Measurements from ENCODE around the gene STAM2. TPM values are rescaled to one million over a fixed set of nuclear protein-coding genes. Genes with fewer than 3 reads are reported as not detected.

The STAM2 gene
- total RNA-seq, 1 experiment from 2014 or later: 16.0 TPM

GRCh38 chr2:152078023-152078422, 97.5 kb downstream of the STAM2 start:
- H3K36me3 ChIP-seq (ENCODE audit: low read depth): no peaks in the 10 kb centered on the region
- H4K20me1 ChIP-seq (ENCODE audit: insufficient read depth): no peaks in the 10 kb centered on the region
- no peak overlapping the region for H3K27ac ChIP-seq
- TF ChIP-seq EZH2 (IDR thresholded peaks at IDR 0.05; ENCODE audit: low read depth) (no peak), CTCF (conservative IDR thresholded peaks at IDR 0.05) (no peak)
- intact Hi-C loops (cut with micrococcal nuclease; ENCODE audit: unreplicated experiment): no loop called here
- POLR2A ChIA-PET (ENCODE audit: unreplicated experiment): no interaction called here
- CTCF ChIA-PET: no interaction called here
- no peaks in the 10 kb centered on the region for H3F3A ChIP-seq (ENCODE audit: insufficient read depth, low read depth)
- H3K9me3 ChIP-seq (ENCODE audit: insufficient read depth, low read depth): no peaks in the 10 kb centered on the region
- H3K4me3 ChIP-seq: no peak overlapping the region
- BruUV-seq (replicated peaks): no TSS peak
- H3K79me2 ChIP-seq (ENCODE audit: low read depth): no peaks in the 10 kb centered on the region
- no peak for DNase-seq
- H2AFZ ChIP-seq: no peak overlapping the region
- no peaks in the 10 kb centered on the region for H3K9me2 ChIP-seq (ENCODE audit: insufficient read depth)
- no peaks in the 10 kb centered on the region for H3K27me3 ChIP-seq (ENCODE audit: insufficient read depth, low read depth)
- no peaks in the 10 kb centered on the region for H3K4me1 ChIP-seq (replicated peaks; ENCODE audit: insufficient read depth)
- H3K4me2 ChIP-seq: no peak overlapping the region

GRCh38 chr2:152075461-152076050, 100.0 kb downstream of the STAM2 start:
- Histone ChIP-seq H3K79me2 (ENCODE audit: low read depth) (no peaks in the 10 kb centered on the region), H3K36me3 (ENCODE audit: low read depth) (no peaks in the 10 kb centered on the region), H3K4me3 (no peak overlapping the region), H3K9me3 (ENCODE audit: insufficient read depth, low read depth) (no peaks in the 10 kb centered on the region), H3F3A (ENCODE audit: insufficient read depth, low read depth) (no peaks in the 10 kb centered on the region), H2AFZ (no peak overlapping the region), H3K4me2 (no peak overlapping the region), H3K9me2 (ENCODE audit: insufficient read depth) (no peaks in the 10 kb centered on the region), H3K4me1 (replicated peaks; ENCODE audit: insufficient read depth) (no peaks in the 10 kb centered on the region), H3K27ac (no peak overlapping the region), H3K27me3 (ENCODE audit: insufficient read depth, low read depth) (no peaks in the 10 kb centered on the region), H4K20me1 (ENCODE audit: insufficient read depth) (no peaks in the 10 kb centered on the region)
- ChIA-PET CTCF (no interaction called here), POLR2A (ENCODE audit: unreplicated experiment) (no interaction called here)
- intact Hi-C loops (cut with micrococcal nuclease; ENCODE audit: unreplicated experiment): no loop called here
- no peak for TF ChIP-seq EZH2 (IDR thresholded peaks at IDR 0.05; ENCODE audit: low read depth)
- no peak for TF ChIP-seq CTCF (conservative IDR thresholded peaks at IDR 0.05)
- no peak for DNase-seq
- BruUV-seq (replicated peaks): no TSS peak

DNA sequence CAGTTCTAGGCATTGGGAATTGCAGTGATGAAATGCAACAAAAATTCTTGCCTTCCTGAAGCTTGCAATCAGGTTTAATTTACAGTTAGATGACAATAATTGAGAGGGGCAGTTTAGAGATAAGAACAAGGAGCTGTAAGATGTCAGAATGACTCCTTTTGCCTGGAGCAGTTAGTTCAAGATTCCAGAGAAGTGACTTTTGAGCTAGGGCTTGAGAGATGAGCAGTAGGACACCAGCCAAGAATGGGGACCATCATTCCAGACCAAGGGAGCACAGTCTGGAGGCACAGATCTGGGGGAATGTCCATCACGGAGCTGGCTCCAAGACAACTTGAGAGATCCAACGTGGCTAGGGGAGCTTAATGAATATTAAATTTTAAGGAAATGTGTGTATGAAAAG, 103.6 kb downstream of the STAM2 start:
- no peak for DNase-seq
- ChIA-PET CTCF (interaction anchor here (0.6 kb wide), 2 partner anchors 117 to 537 kb away, joined by 4 read pairs; no protein-coding TSS in a partner anchor), POLR2A (ENCODE audit: unreplicated experiment) (no interaction called here)
- Histone ChIP-seq H3K9me3 (ENCODE audit: insufficient read depth, low read depth) (no peaks in the 10 kb centered on the region), H3K4me3 (no peak overlapping the region), H3K27ac (no peak overlapping the region), H3K27me3 (ENCODE audit: insufficient read depth, low read depth) (no peaks in the 10 kb centered on the region), H3K36me3 (ENCODE audit: low read depth) (no peaks in the 10 kb centered on the region), H3K79me2 (ENCODE audit: low read depth) (no peaks in the 10 kb centered on the region), H2AFZ (no peak overlapping the region), H4K20me1 (ENCODE audit: insufficient read depth) (no peaks in the 10 kb centered on the region), H3K4me2 (no peak overlapping the region), H3K9me2 (ENCODE audit: insufficient read depth) (no peaks in the 10 kb centered on the region), H3F3A (ENCODE audit: insufficient read depth, low read depth) (no peaks in the 10 kb centered on the region), H3K4me1 (replicated peaks; ENCODE audit: insufficient read depth) (no peaks in the 10 kb centered on the region)
- TF ChIP-seq CTCF (conservative IDR thresholded peaks at IDR 0.05) (no peak), EZH2 (IDR thresholded peaks at IDR 0.05; ENCODE audit: low read depth) (no peak)
- BruUV-seq (replicated peaks): no TSS peak
- intact Hi-C loops (cut with micrococcal nuclease; ENCODE audit: unreplicated experiment): no loop called here
